ENCODE results near the gene TLNRD1. TPM values are rescaled to one million over a fixed set of nuclear protein-coding genes. Genes with fewer than 3 reads are reported as not detected.

Gene TLNRD1
- total RNA-seq, 6 donors from 2014 or later, result 23.0 to 55.7 (median 36.0) TPM

DNA sequence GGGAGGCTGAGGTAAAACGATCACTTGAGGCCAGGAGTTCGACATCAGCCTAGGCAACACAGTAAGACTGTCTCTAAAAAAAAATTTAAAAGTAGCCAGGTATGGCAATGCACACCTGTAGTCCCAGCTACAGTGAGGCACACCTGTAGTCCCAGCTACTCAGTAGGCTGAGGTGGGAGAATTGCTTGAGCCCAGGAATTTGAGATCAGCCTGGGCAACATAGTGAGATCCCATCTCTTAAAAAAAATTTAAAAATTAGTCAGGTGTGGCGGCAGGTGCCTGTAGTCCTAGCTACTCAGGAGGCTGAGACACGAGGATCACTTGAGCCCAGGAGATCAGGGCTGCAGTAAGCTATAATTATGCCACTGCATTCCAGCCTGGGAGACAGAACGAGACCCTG, 17.9 kb upstream of the TLNRD1 start:
- H3K27ac ChIP-seq, result no peak overlapping the region
- H3K36me3 ChIP-seq, result peaks cover 8 to 40% (median 19%) of the 10 kb centered on the region in 4 donors
- no peak for TF ChIP-seq POLR2AphosphoS5 (IDR thresholded peaks at IDR 0.05)
- no peak for TF ChIP-seq POLR2A (IDR thresholded peaks at IDR 0.05)
- TF ChIP-seq, protein P1, sequence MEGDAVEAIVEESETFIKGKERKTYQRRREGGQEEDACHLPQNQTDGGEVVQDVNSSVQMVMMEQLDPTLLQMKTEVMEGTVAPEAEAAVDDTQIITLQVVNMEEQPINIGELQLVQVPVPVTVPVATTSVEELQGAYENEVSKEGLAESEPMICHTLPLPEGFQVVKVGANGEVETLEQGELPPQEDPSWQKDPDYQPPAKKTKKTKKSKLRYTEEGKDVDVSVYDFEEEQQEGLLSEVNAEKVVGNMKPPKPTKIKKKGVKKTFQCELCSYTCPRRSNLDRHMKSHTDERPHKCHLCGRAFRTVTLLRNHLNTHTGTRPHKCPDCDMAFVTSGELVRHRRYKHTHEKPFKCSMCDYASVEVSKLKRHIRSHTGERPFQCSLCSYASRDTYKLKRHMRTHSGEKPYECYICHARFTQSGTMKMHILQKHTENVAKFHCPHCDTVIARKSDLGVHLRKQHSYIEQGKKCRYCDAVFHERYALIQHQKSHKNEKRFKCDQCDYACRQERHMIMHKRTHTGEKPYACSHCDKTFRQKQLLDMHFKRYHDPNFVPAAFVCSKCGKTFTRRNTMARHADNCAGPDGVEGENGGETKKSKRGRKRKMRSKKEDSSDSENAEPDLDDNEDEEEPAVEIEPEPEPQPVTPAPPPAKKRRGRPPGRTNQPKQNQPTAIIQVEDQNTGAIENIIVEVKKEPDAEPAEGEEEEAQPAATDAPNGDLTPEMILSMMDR (IDR thresholded peaks at IDR 0.05), result no peak
- no peak for TF ChIP-seq EP300 (IDR thresholded peaks at IDR 0.05)
- H3K27me3 ChIP-seq, result no peaks in the 10 kb centered on the region
- ATAC-seq (ENCODE audit: low FRiP score in 2 of 2), result no peak
- WGBS, 2 donors, result 84 to 91% methylated on average over 5 of the region's 5 CpGs
- H3K4me1 ChIP-seq, result peaks cover 24 to 33% (median 25%) of the 10 kb centered on the region in 4 donors
- H3K4me3 ChIP-seq, result no peak overlapping the region
- no peak for DNase-seq
- H3K9me3 ChIP-seq, result no peaks in the 10 kb centered on the region

DNA sequence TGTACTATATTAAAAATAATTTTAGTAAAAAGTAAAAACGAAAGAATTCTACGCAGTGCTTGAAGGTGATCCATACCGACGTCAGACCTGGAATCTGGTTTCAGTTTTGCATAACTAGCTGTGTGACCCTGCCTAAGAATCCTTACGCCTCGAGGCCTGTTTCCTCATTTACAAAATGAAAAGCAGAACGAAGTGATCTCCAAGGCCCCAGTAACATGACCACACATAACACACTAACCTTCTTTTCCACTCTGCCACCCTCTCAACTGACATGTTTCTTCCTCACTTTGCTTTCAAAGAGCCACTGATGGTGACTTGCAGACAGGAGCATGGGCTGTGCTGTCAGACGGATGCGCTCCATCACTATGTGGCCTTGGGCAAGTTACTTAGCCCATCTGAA, 15.9 kb upstream of the TLNRD1 start:
- H3K4me3 ChIP-seq, result no peak overlapping the region
- no peaks in the 10 kb centered on the region for H3K27me3 ChIP-seq
- 46 to 50% methylated on average over 9 of the region's 9 CpGs for WGBS, 2 donors
- peaks cover 33 to 43% (median 36%) of the 10 kb centered on the region in 4 donors for H3K4me1 ChIP-seq
- ATAC-seq (ENCODE audit: low FRiP score in 2 of 2) (peak in 1 of 2 donors; percentile 27), DNase-seq (no peak)
- TF ChIP-seq POLR2AphosphoS5 (IDR thresholded peaks at IDR 0.05) (no peak), POLR2A (IDR thresholded peaks at IDR 0.05) (peak in 1 of 4 donors; percentile 32), EP300 (IDR thresholded peaks at IDR 0.05) (no peak)
- TF ChIP-seq, protein P1 (IDR thresholded peaks at IDR 0.05), result no peak
- peaks cover 0 to 21% (median 9%) of the 10 kb centered on the region in 4 donors for H3K36me3 ChIP-seq
- H3K27ac ChIP-seq, result peak overlapping the region; percentile 46 to 70 (median 56)
- no peaks in the 10 kb centered on the region for H3K9me3 ChIP-seq

DNA sequence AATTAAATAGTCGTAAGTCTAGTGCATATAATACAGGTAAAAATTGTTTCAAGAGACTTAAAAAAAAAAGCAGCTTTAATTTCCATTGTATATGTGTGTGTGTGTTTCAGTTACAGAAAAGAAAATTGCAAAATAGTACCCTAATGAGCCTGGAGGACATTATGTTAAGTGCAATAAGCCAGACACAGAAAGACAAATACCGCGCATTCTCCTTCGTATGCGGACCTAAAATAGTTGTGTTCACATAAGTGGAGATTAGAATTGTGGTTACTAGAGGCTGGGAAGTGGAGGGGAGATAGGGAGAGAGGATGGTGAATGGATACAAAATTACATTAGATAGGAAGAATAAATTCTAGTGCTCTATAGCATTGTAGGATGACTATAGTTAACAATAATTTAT, 14.7 kb upstream of the TLNRD1 start:
- Histone ChIP-seq H3K4me1 (peaks cover 42 to 53% (median 45%) of the 10 kb centered on the region in 4 donors), H3K27ac (no peak overlapping the region), H3K36me3 (peaks cover 0 to 10% (median 6%) of the 10 kb centered on the region in 4 donors), H3K27me3 (no peaks in the 10 kb centered on the region), H3K9me3 (no peaks in the 10 kb centered on the region), H3K4me3 (no peak overlapping the region)
- DNase-seq (no peak), ATAC-seq (ENCODE audit: low FRiP score in 2 of 2) (no peak)
- TF ChIP-seq, protein P1 (IDR thresholded peaks at IDR 0.05), result no peak
- TF ChIP-seq POLR2AphosphoS5 (IDR thresholded peaks at IDR 0.05) (no peak), EP300 (IDR thresholded peaks at IDR 0.05) (no peak), POLR2A (IDR thresholded peaks at IDR 0.05) (no peak)
- 80 to 87% methylated on average over 5 of the region's 5 CpGs for WGBS, 2 donors

- Histone ChIP-seq H3K36me3 (peaks cover 0 to 5% (median 3%) of the 10 kb centered on the region in 4 donors), H3K27me3 (no peaks in the 10 kb centered on the region), H3K27ac (peak overlapping the region in 1 of 4 donors; percentile 5), H3K4me3 (no peak overlapping the region), H3K9me3 (no peaks in the 10 kb centered on the region), H3K4me1 (peaks cover 42 to 58% (median 49%) of the 10 kb centered on the region in 4 donors)
- ATAC-seq (ENCODE audit: low FRiP score in 2 of 2) (no peak), DNase-seq (no peak)
- 85 to 88% methylated on average over 1 of the region's 1 CpG for WGBS, 2 donors
- TF ChIP-seq POLR2A (IDR thresholded peaks at IDR 0.05), result no peak
- TF ChIP-seq POLR2AphosphoS5 (IDR thresholded peaks at IDR 0.05), result no peak
- TF ChIP-seq EP300 (IDR thresholded peaks at IDR 0.05), result no peak
- TF ChIP-seq, protein P1 (IDR thresholded peaks at IDR 0.05), result no peak
These were observed 14.2 kb upstream of the TLNRD1 start for GRCh38 chr15:80986487-80986886.

Measured in upper lobe of left lung (tissue), 6 donors.